H1 (cell line): ENCODE results near the gene GXYLT1. TPM values are rescaled to one million over a fixed set of nuclear protein-coding genes. Genes with fewer than 3 reads are reported as not detected.
A peak's percentile ranks its signal among the peaks of the same experiment; 100 is the strongest.

Experiments
- CTCF ChIA-PET: fragments of 300-600 bp; sonication (Branson Sonifier 250); formaldehyde crosslinking; loops from one replicate; lab custom pipeline; 2021; ENCODE audit not compliant: partially characterized antibody; lab: Charles Lee
- POLR2A ChIA-PET: fragments of 300-600 bp; sonication (Branson Sonifier 250); formaldehyde crosslinking; loops from one replicate; lab custom pipeline; 2021; ENCODE audit warnings: inconsistent platforms; ENCODE audit not compliant: partially characterized antibody; lab: Charles Lee
- DNase-seq, 2 experiments: peaks; one replicate each; pipeline versions ENCODE4 v3.0.0 to v3.0.0-alpha.2; 2010 to 2022; ENCODE audit warnings: low spot score in 2 of 2, low read depth in 1 of 2, mixed read lengths in 1 of 2
- FAIRE-seq: peaks from 2 replicates; lab custom pipeline; 2011; peaks lifted over from hg19 to GRCh38; lab: Jason Lieb, UNC
- H2AFZ ChIP-seq: 2 replicates; pipeline ENCODE4 v1.8.1; 2012; ENCODE audit warnings: low read length, inconsistent platforms
- H2AK5ac ChIP-seq: 2 replicates; pipeline ENCODE4 v1.6.1; 2013; ENCODE audit warnings: low read depth, low read length
- H2BK120ac ChIP-seq: replicated peaks from 2 replicates; pipeline ENCODE3; 2013; ENCODE audit warnings: low read depth, low read length, inconsistent platforms
- H2BK12ac ChIP-seq: 2 replicates; pipeline ENCODE4 v1.6.1; 2013; ENCODE audit warnings: low read depth, low read length
- H2BK15ac ChIP-seq: 2 replicates; pipeline ENCODE4 v1.6.1; 2013; ENCODE audit warnings: low read length
- H2BK20ac ChIP-seq: 2 replicates; pipeline ENCODE4 v1.6.1; 2013; ENCODE audit warnings: low read length
- H2BK5ac ChIP-seq: 2 replicates; pipeline ENCODE4 v1.6.1; 2013; ENCODE audit warnings: low read depth, low read length
- H3K14ac ChIP-seq: 2 replicates; pipeline ENCODE4 v1.6.1; 2013; ENCODE audit warnings: inconsistent platforms; ENCODE audit not compliant: insufficient read length
- H3K18ac ChIP-seq: 2 replicates; pipeline ENCODE4 v1.6.1; 2013; ENCODE audit warnings: low read length; ENCODE audit errors: extremely low read depth
- H3K23ac ChIP-seq: 2 replicates; pipeline ENCODE4 v1.6.1; 2013; ENCODE audit warnings: inconsistent platforms; ENCODE audit not compliant: insufficient read length
- H3K23me2 ChIP-seq: 2 replicates; pipeline ENCODE4 v1.6.1; 2013; ENCODE audit warnings: low read depth, low read length
- H3K27ac ChIP-seq: 2 replicates; pipeline ENCODE4 v1.6.1; 2011; ENCODE audit warnings: low read depth, low read length, inconsistent platforms
- H3K27me3 ChIP-seq, 4 experiments: replicated peaks in 1 of 4; 1 replicate in 1 of 4; 2 replicates in 3 of 4; pipeline versions ENCODE4 v1.6.1 to v1.8.1; 2011 to 2013; ENCODE audit warnings: low read length in 3 of 4, mild to moderate bottlenecking in 3 of 4, inconsistent platforms in 2 of 4, mixed read lengths in 2 of 4, moderate library complexity in 1 of 4; ENCODE audit not compliant: control insufficient read depth in 3 of 4, insufficient read depth in 3 of 4; ENCODE audit errors: extremely low read depth in 1 of 4
- H3K36me3 ChIP-seq, 4 experiments: 2 replicates each; pipeline versions ENCODE4 v1.6.1 to v1.8.1; 2011 to 2013; ENCODE audit warnings: mild to moderate bottlenecking in 4 of 4, low read length in 3 of 4, moderate library complexity in 2 of 4, control low read depth in 1 of 4, inconsistent platforms in 1 of 4; ENCODE audit not compliant: insufficient read depth in 4 of 4, control insufficient read depth in 2 of 4
- H3K4ac ChIP-seq: replicated peaks from 2 replicates; pipeline ENCODE3; 2013; ENCODE audit warnings: low read length, low read depth, mixed read lengths, inconsistent platforms; ENCODE audit not compliant: insufficient read length
- H3K4me1 ChIP-seq, 4 experiments: replicated peaks in 1 of 4; 1 replicate in 1 of 4; 2 replicates in 3 of 4; pipeline versions ENCODE4 v1.6.1 to v1.8.1; 2011 to 2013; ENCODE audit warnings: low read length in 3 of 4, inconsistent platforms in 2 of 4, mixed read lengths in 1 of 4; ENCODE audit not compliant: insufficient read depth in 4 of 4, control insufficient read depth in 3 of 4
- H3K4me2 ChIP-seq, 2 experiments: 2 replicates each; pipeline versions ENCODE4 v1.6.1 to v1.8.1; 2011 to 2013; ENCODE audit warnings: low read depth in 2 of 2, low read length in 2 of 2, control low read depth in 1 of 2, inconsistent platforms in 1 of 2, mild to moderate bottlenecking in 1 of 2; ENCODE audit not compliant: insufficient read depth in 1 of 2
- H3K4me3 ChIP-seq, 4 experiments: fragments of 200-600, 300-600 bp in 1 of 4; sonication (generic), shearing (Covaris generic), sonication (Bioruptor Twin) in 1 of 4; 2 replicates each; pipeline versions ENCODE4 v1.5.1 to v1.8.1; 2011 to 2016; ENCODE audit warnings: low read length in 4 of 4, low read depth in 3 of 4, control low read depth in 2 of 4, inconsistent platforms in 2 of 4, mild to moderate bottlenecking in 2 of 4, mixed read lengths in 1 of 4, moderate library complexity in 1 of 4; ENCODE audit not compliant: insufficient read depth in 2 of 4; ENCODE audit errors: extremely low read depth in 1 of 4
- H3K56ac ChIP-seq: replicated peaks from 2 replicates; pipeline ENCODE3; 2013; ENCODE audit warnings: low read depth, mild to moderate bottlenecking, mixed read lengths, low read length, inconsistent platforms; ENCODE audit not compliant: insufficient read length
- H3K79me1 ChIP-seq: 2 replicates; pipeline ENCODE4 v1.6.1; 2013; ENCODE audit warnings: low read depth, low read length, control low read depth
- H3K79me2 ChIP-seq, 2 experiments: 2 replicates each; pipeline versions ENCODE4 v1.6.1 to v1.8.1; 2012 to 2013; ENCODE audit warnings: low read length in 2 of 2, mild to moderate bottlenecking in 2 of 2, inconsistent platforms in 1 of 2; ENCODE audit not compliant: insufficient read depth in 2 of 2, control insufficient read depth in 1 of 2
- H3K9ac ChIP-seq, 4 experiments: replicated peaks in 1 of 4; 1 replicate in 1 of 4; 2 replicates in 3 of 4; pipeline versions ENCODE4 v1.6.1 to v1.8.1; 2011 to 2013; ENCODE audit warnings: low read depth in 3 of 4, low read length in 3 of 4, control low read depth in 2 of 4, mild to moderate bottlenecking in 2 of 4, moderate library complexity in 2 of 4, inconsistent platforms in 1 of 4; ENCODE audit errors: extremely low read depth in 1 of 4
- H3K9me3 ChIP-seq, 2 experiments: 2 replicates each; pipeline versions ENCODE4 v1.6.1 to v1.8.1; 2012 to 2013; ENCODE audit warnings: mild to moderate bottlenecking in 2 of 2, moderate library complexity in 2 of 2, control low read depth in 1 of 2, inconsistent platforms in 1 of 2, low read depth in 1 of 2, low read length in 1 of 2, mixed read lengths in 1 of 2; ENCODE audit not compliant: insufficient read depth in 2 of 2
- H4K20me1 ChIP-seq, 2 experiments: replicated peaks in 1 of 2; 2 replicates each; pipeline versions ENCODE3 to v1.8.1; 2011 to 2013; ENCODE audit warnings: inconsistent platforms in 2 of 2, low read length in 2 of 2, mild to moderate bottlenecking in 1 of 2; ENCODE audit not compliant: insufficient read depth in 2 of 2, control insufficient read depth in 1 of 2
- H4K5ac ChIP-seq: 2 replicates; pipeline ENCODE4 v1.6.1; 2013; ENCODE audit warnings: low read length, low read depth, mixed read lengths, inconsistent platforms; ENCODE audit not compliant: insufficient read length
- H4K8ac ChIP-seq: 2 replicates; pipeline ENCODE4 v1.8.0; 2013; ENCODE audit warnings: mild to moderate bottlenecking, moderate library complexity, low read length, inconsistent platforms; ENCODE audit not compliant: insufficient read depth; ENCODE audit errors: extremely low read depth
- H4K91ac ChIP-seq: replicated peaks from 2 replicates; pipeline ENCODE3; 2013; ENCODE audit warnings: low read length, mixed read lengths, inconsistent platforms; ENCODE audit not compliant: insufficient read length
- FOSL1 ChIP-seq: IDR thresholded peaks from 2 replicates; pipeline ENCODE4 v1.6.1; 2011; ENCODE audit warnings: mild to moderate bottlenecking, low read depth, low read length, moderate library complexity; ENCODE audit not compliant: insufficient read depth
- NRF1 ChIP-seq: IDR thresholded peaks from 2 replicates; pipeline ENCODE4 v1.6.1; 2011; ENCODE audit warnings: mild to moderate bottlenecking, low read depth, low read length, improper control_type of control experiment
- PHF8 ChIP-seq: fragments of 200-600 bp; sonication (generic); conservative IDR thresholded peaks from 2 replicates; pipeline ENCODE4 v1.7.1; 2012; ENCODE audit warnings: low read depth, mild to moderate bottlenecking, inconsistent platforms, low read length, moderate library complexity
- POLR2A ChIP-seq, 2 experiments: IDR thresholded peaks; 1 replicate in 1 of 2; 2 replicates in 1 of 2; pipeline ENCODE4 v1.6.1; 2011; ENCODE audit warnings: low read depth in 2 of 2, low read length in 2 of 2, mild to moderate bottlenecking in 2 of 2; ENCODE audit errors: control extremely low read depth in 1 of 2
- RXRA ChIP-seq: IDR thresholded peaks from 2 replicates; pipeline ENCODE4 v1.6.1; 2011; ENCODE audit warnings: low read depth, mild to moderate bottlenecking, low read length, moderate library complexity; ENCODE audit not compliant: insufficient read depth
- SIRT6 ChIP-seq: IDR thresholded peaks from one replicate; pipeline ENCODE4 v1.7.1; 2012; ENCODE audit warnings: low read length, inconsistent platforms
- SIX5 ChIP-seq: IDR thresholded peaks from 2 replicates; pipeline ENCODE4 v1.6.1; 2011; ENCODE audit warnings: mild to moderate bottlenecking, low read depth, low read length
- SP4 ChIP-seq: IDR thresholded peaks from 2 replicates; pipeline ENCODE4 v1.6.1; 2012; ENCODE audit warnings: low read length, inconsistent platforms
- SUZ12 ChIP-seq: fragments of 200-600 bp; sonication (generic); IDR thresholded peaks from 2 replicates; pipeline ENCODE4 v1.6.1; 2012; ENCODE audit warnings: mild to moderate bottlenecking, inconsistent platforms, low read length, moderate library complexity, mixed read lengths
- TBP ChIP-seq: IDR thresholded peaks from 2 replicates; pipeline ENCODE4 v1.6.1; 2011; ENCODE audit warnings: low read depth, low read length, improper control_type of control experiment
- WGBS, 2 experiments: shearing (Covaris generic) in 1 of 2; methylation state at CpG; one replicate each; pipeline versions ENCODE4 v1.1.6 to v1.1.7; 2013 to 2015; ENCODE audit warnings: low lambda C conversion rate in 2 of 2, mixed read lengths in 2 of 2, inconsistent platforms in 1 of 2, low coverage in 1 of 2, missing lambda C conversion rate in 1 of 2; ENCODE audit not compliant: insufficient replicate concordance in 2 of 2, insufficient coverage in 1 of 2, insufficient read length in 1 of 2; ENCODE audit errors: extremely low coverage in 1 of 2, missing lambda C conversion rate in 1 of 2; 5-methylcytosine and 5-hydroxymethylcytosine counted together
- polyA plus RNA-seq, 7 experiments: library from polyadenylated mRNA; depleted of rRNA in 3 of 7; stranded (reverse) in 5 of 7; unstranded in 2 of 7; fragments of >200 nt in 5 of 7; fragments of 200-250 nt in 2 of 7; gene quantifications; 1 replicate in 5 of 7; 2 replicates in 1 of 7; 4 replicates in 1 of 7; pipeline versions ENCODE4 v1.2.1 to v1.2.3, GENCODE V29; 2011 to 2013; ENCODE audit warnings: missing spikeins in 2 of 7, mixed read lengths in 2 of 7
- total RNA-seq: library from RNA; stranded (reverse); fragmentation: NEBNext Ultra II Directional; extraction: Animal tissue kit (Norgen Biotek cat#: 25700); gene quantifications from 2 replicates; pipeline ENCODE4 v1.2.1, GENCODE V29; 2021

The GXYLT1 gene
- total and polyA plus RNA-seq, 2 of the 8 experiments (the other 6 are each of a cell fraction or from before 2014, with no cell fraction given): 3.1 to 10.7 TPM

GRCh38 chr12:42125388-42125767, 19.3 kb downstream of the GXYLT1 start:
- H3K4ac ChIP-seq: no peak overlapping the region
- H3K56ac ChIP-seq: no peak overlapping the region
- H4K8ac ChIP-seq: no peak overlapping the region
- H2BK15ac ChIP-seq: no peak overlapping the region
- no peak overlapping the region for H3K23ac ChIP-seq
- no peak overlapping the region for H2AFZ ChIP-seq
- H3K9ac ChIP-seq: no peak overlapping the region
- peaks cover 0 to 5% of the 10 kb centered on the region in 2 experiments for H4K20me1 ChIP-seq
- peaks cover 0 to 10% (median 6%) of the 10 kb centered on the region in 4 experiments; a peak in 5 of 7 replicates for H3K4me1 ChIP-seq
- H3K18ac ChIP-seq: no peak overlapping the region
- no peak overlapping the region for H2AK5ac ChIP-seq
- no peaks in the 10 kb centered on the region for H3K9me3 ChIP-seq
- H3K4me3 ChIP-seq: no peak overlapping the region
- H2BK5ac ChIP-seq: no peak overlapping the region
- CTCF ChIA-PET: interaction anchor here (1.0 to 1.9 kb wide), 5 partner anchors 33 to 247 kb away, joined by 3 to 8 read pairs (median 3); no protein-coding TSS in a partner anchor
- POLR2A ChIA-PET: interaction anchor here (1.0 kb wide), 1 partner anchor 245 kb away, joined by 3 read pairs; no protein-coding TSS in a partner anchor
- no peak overlapping the region for H2BK12ac ChIP-seq
- no peaks in the 10 kb centered on the region for H3K27me3 ChIP-seq
- H2BK20ac ChIP-seq: no peak overlapping the region
- no peak overlapping the region for H3K27ac ChIP-seq
- H3K4me2 ChIP-seq: peak overlapping the region in 1 of 2 experiments; percentile 38; a peak in 2 of 4 replicates
- H3K79me1 ChIP-seq: no peaks in the 10 kb centered on the region; the same call in 1 of the 2 replicates
- H3K23me2 ChIP-seq: no peaks in the 10 kb centered on the region
- H4K5ac ChIP-seq: no peak overlapping the region
- no peak overlapping the region for H3K14ac ChIP-seq
- no peak overlapping the region for H4K91ac ChIP-seq
- TF ChIP-seq PHF8: no peak
- TF ChIP-seq POLR2A (IDR thresholded peaks at IDR 0.05; ENCODE audit: control extremely low read depth in 1 of 2, low read depth in 2 of 2, low read length in 2 of 2): no peak
- TF ChIP-seq SIX5: no peak
- no peak for TF ChIP-seq FOSL1
- no peak for TF ChIP-seq RXRA
- TF ChIP-seq SIRT6: no peak
- TF ChIP-seq NRF1: no peak
- TF ChIP-seq SUZ12: no peak
- no peak for TF ChIP-seq TBP
- no peak for TF ChIP-seq SP4
- no peak for FAIRE-seq
- DNase-seq: no peak
- no peaks in the 10 kb centered on the region for H3K36me3 ChIP-seq
- H3K79me2 ChIP-seq: peaks cover 0 to 25% of the 10 kb centered on the region in 2 experiments; a peak in 2 of 4 replicates
- H2BK120ac ChIP-seq: no peak overlapping the region
- WGBS, 2 experiments: 12% methylated on average over 1 of the region's 1 CpG; no CpG with 5 or more reads in 1 of the 2 experiments
